Keratinocyte (primary cell): ENCODE data around the gene CR1L. TPM values are rescaled to one million over a fixed set of nuclear protein-coding genes. Genes with fewer than 3 reads are reported as not detected.

Source experiments
- DNase-seq: peaks from one replicate; pipeline ENCODE4 v3.0.0-alpha.2; 2011; ENCODE audit warnings: low read depth, missing footprints, low spot score
- FAIRE-seq: peaks from 2 replicates; lab custom pipeline; 2011; peaks lifted over from hg19 to GRCh38; lab: Jason Lieb, UNC
- H2AFZ ChIP-seq: 2 replicates; pipeline ENCODE4 v1.6.0; 2012; ENCODE audit warnings: low read length, control low read depth, inconsistent platforms; ENCODE audit not compliant: control insufficient read depth
- H3K27ac ChIP-seq: 2 replicates; pipeline ENCODE4 v1.5.1; 2011; ENCODE audit warnings: low read length; ENCODE audit not compliant: control insufficient read depth, insufficient read depth
- H3K27me3 ChIP-seq: 3 replicates; pipeline ENCODE4 v1.6.0; 2011; ENCODE audit warnings: low read length; ENCODE audit not compliant: control insufficient read depth, insufficient read depth; ENCODE audit errors: extremely low read depth
- H3K36me3 ChIP-seq, 2 experiments: 2 replicates in 1 of 2; 3 replicates in 1 of 2; pipeline ENCODE4 v1.5.1; 2011; ENCODE audit warnings: low read length in 2 of 2, mild to moderate bottlenecking in 1 of 2; ENCODE audit not compliant: control insufficient read depth in 2 of 2, insufficient read depth in 2 of 2; ENCODE audit errors: extremely low read depth in 1 of 2
- H3K4me1 ChIP-seq: 3 replicates; pipeline ENCODE4 v1.5.1; 2011; ENCODE audit warnings: low read length; ENCODE audit not compliant: control insufficient read depth, insufficient read depth; ENCODE audit errors: extremely low read depth
- H3K4me2 ChIP-seq: 3 replicates; pipeline ENCODE4 v1.6.0; 2011; ENCODE audit warnings: low read depth, low read length; ENCODE audit not compliant: control insufficient read depth, insufficient read depth; ENCODE audit errors: extremely low read depth
- H3K4me3 ChIP-seq, 3 experiments: fragments of 200-600 bp in 1 of 3; sonication (generic) in 1 of 3; 2 replicates in 2 of 3; 3 replicates in 1 of 3; pipeline ENCODE4 v1.5.1; 2011 to 2016; ENCODE audit warnings: low read length in 3 of 3, mild to moderate bottlenecking in 3 of 3, control low read depth in 2 of 3, inconsistent platforms in 1 of 3, low read depth in 1 of 3, mixed read lengths in 1 of 3, mixed run types in 1 of 3, moderate library complexity in 1 of 3; ENCODE audit not compliant: control insufficient read depth in 2 of 3, insufficient read depth in 2 of 3; ENCODE audit errors: extremely low read depth in 1 of 3
- H3K79me2 ChIP-seq: 2 replicates; pipeline ENCODE4 v1.6.0; 2012; ENCODE audit warnings: low read length; ENCODE audit not compliant: control insufficient read depth, insufficient read depth
- H3K9ac ChIP-seq: 3 replicates; pipeline ENCODE4 v1.6.0; 2011; ENCODE audit warnings: low read length; ENCODE audit not compliant: control insufficient read depth, insufficient read depth; ENCODE audit errors: extremely low read depth
- H3K9me1 ChIP-seq: 3 replicates; pipeline ENCODE4 v1.6.0; 2011; ENCODE audit warnings: low read length; ENCODE audit not compliant: control insufficient read depth, insufficient read depth; ENCODE audit errors: extremely low read depth
- H3K9me3 ChIP-seq: 2 replicates; pipeline ENCODE4 v1.5.1; 2012; ENCODE audit warnings: low read depth, low read length; ENCODE audit not compliant: control insufficient read depth
- H4K20me1 ChIP-seq: 3 replicates; pipeline ENCODE4 v1.6.0; 2011; ENCODE audit warnings: low read length; ENCODE audit not compliant: control insufficient read depth, insufficient read depth; ENCODE audit errors: extremely low read depth
- CTCF ChIP-seq, 3 experiments: IDR thresholded peaks in 1 of 3; conservative IDR thresholded peaks in 1 of 3; optimal IDR thresholded peaks in 1 of 3; 2 replicates in 2 of 3; 3 replicates in 1 of 3; pipeline versions ENCODE3 to v1.5.1; 2011; ENCODE audit warnings: low read length in 3 of 3, mild to moderate bottlenecking in 3 of 3, moderate library complexity in 2 of 3, control low read depth in 1 of 3, inconsistent platforms in 1 of 3; ENCODE audit not compliant: insufficient read depth in 2 of 3; ENCODE audit errors: extremely low read depth in 1 of 3
- EZH2 ChIP-seq: IDR thresholded peaks from one replicate; pipeline ENCODE4 v1.6.1; 2012; ENCODE audit warnings: inconsistent platforms, mild to moderate bottlenecking, low read length, moderate library complexity
- dilution Hi-C: fragments of 300-500 bp; cut with MboI; formaldehyde crosslinking; loops from one replicate; pipeline ENCODE4 v1.7.0; 2020; ENCODE audit warnings: low sequenced_read_pairs; ENCODE audit not compliant: extremely low pct_ligation_motif_present
- polyA plus RNA-seq, 5 experiments: library from polyadenylated mRNA; depleted of rRNA in 3 of 5; stranded (reverse) in 3 of 5; stranded (forward) in 1 of 5; unstranded in 1 of 5; fragments of >200 nt; gene quantifications; 1 replicate in 1 of 5; 2 replicates in 3 of 5; 3 replicates in 1 of 5; pipeline versions ENCODE4 v1.2.1 to v1.2.3, GENCODE V29; 2011 to 2012; ENCODE audit warnings: missing spikeins in 2 of 5, low read depth in 1 of 5, low replicate concordance in 1 of 5

Gene CR1L
- polyA plus RNA-seq, 1 donor (not counting 4 experiments of a cell fraction or from before 2014, with no cell fraction given) = not detected

GRCh38 chr1:207669528-207670009, 24.6 kb downstream of the CR1L start:
- DNase-seq = no peak
- Histone ChIP-seq H3K4me1 (no peaks in the 10 kb centered on the region), H3K79me2 (no peaks in the 10 kb centered on the region), H4K20me1 (no peaks in the 10 kb centered on the region), H3K27ac (no peak overlapping the region), H3K9me3 (no peaks in the 10 kb centered on the region), H3K9me1 (no peaks in the 10 kb centered on the region), H3K4me3 (no peak overlapping the region), H3K4me2 (no peak overlapping the region), H2AFZ (no peak overlapping the region), H3K36me3 (no peaks in the 10 kb centered on the region), H3K9ac (no peak overlapping the region), H3K27me3 (peaks cover 35% of the 10 kb centered on the region)
- peak; percentile 76 for FAIRE-seq
- TF ChIP-seq EZH2 = peak; percentile 85
- TF ChIP-seq CTCF (optimal IDR thresholded peaks at IDR 0.05 in 1 of 3, IDR thresholded peaks at IDR 0.05 in 1 of 3, conservative IDR thresholded peaks at IDR 0.05 in 1 of 3; ENCODE audit: extremely low read depth in 1 of 3, insufficient read depth in 2 of 3, low read length in 3 of 3) = no peak
- dilution Hi-C loops = no loop called here

- no peaks in the 10 kb centered on the region for H3K9me1 ChIP-seq
- no peaks in the 10 kb centered on the region for H3K4me1 ChIP-seq
- no peaks in the 10 kb centered on the region for H3K79me2 ChIP-seq
- no peak overlapping the region for H3K4me2 ChIP-seq
- no peaks in the 10 kb centered on the region for H3K9me3 ChIP-seq
- H3K36me3 ChIP-seq = no peaks in the 10 kb centered on the region
- peaks cover 35% of the 10 kb centered on the region for H3K27me3 ChIP-seq
- no peak overlapping the region for H3K27ac ChIP-seq
- dilution Hi-C loops = no loop called here
- no peak overlapping the region for H3K4me3 ChIP-seq
- TF ChIP-seq EZH2 = no peak
- DNase-seq (no peak), FAIRE-seq (no peak)
- no peak overlapping the region for H3K9ac ChIP-seq
- no peak overlapping the region for H2AFZ ChIP-seq
- no peaks in the 10 kb centered on the region for H4K20me1 ChIP-seq
Measured at GRCh38 chr1:207670192-207670591, 25.3 kb downstream of the CR1L start.

- Histone ChIP-seq H4K20me1 (no peaks in the 10 kb centered on the region), H3K79me2 (no peaks in the 10 kb centered on the region), H2AFZ (no peak overlapping the region), H3K9ac (no peak overlapping the region), H3K27me3 (peaks cover 35% of the 10 kb centered on the region), H3K4me3 (no peak overlapping the region), H3K9me1 (no peaks in the 10 kb centered on the region), H3K9me3 (no peaks in the 10 kb centered on the region), H3K36me3 (no peaks in the 10 kb centered on the region), H3K4me2 (no peak overlapping the region), H3K27ac (no peak overlapping the region), H3K4me1 (no peaks in the 10 kb centered on the region)
- TF ChIP-seq CTCF (optimal IDR thresholded peaks at IDR 0.05 in 1 of 3, IDR thresholded peaks at IDR 0.05 in 1 of 3, conservative IDR thresholded peaks at IDR 0.05 in 1 of 3; ENCODE audit: extremely low read depth in 1 of 3, insufficient read depth in 2 of 3, low read length in 3 of 3) (no peak), EZH2 (no peak)
- dilution Hi-C loops = no loop called here
- FAIRE-seq = no peak
- DNase-seq = no peak
Measured at GRCh38 chr1:207670997-207671396, 26.1 kb downstream of the CR1L start.
